ENCODE results near the gene NPAT.
"Not testable (repeated sequence)": the region's sequence is repeated elsewhere in the genome, so short reads cannot be mapped to it uniquely, and the experiment has no call there.

NPAT gene

DNA sequence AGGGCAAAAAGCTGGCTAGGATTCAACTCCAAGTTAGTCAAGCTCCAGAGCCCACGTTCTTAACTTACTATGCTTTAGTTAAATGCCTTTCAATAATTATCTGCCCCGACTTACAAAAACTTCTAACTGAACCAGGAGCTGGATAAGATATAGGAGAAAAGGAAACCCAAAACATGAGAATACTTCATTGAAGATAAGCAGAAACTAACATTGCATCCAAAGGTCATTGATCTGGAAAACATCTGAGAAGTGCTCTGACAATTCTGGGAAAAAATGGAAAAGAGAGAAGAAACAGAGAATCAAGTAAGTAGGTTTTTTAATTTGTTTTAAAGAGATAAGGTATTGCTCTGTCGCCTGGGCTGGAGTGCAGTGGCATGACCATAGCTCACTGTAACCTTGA lies 73.9 kb downstream of the NPAT start:
- no peak for DNase-seq

DNA sequence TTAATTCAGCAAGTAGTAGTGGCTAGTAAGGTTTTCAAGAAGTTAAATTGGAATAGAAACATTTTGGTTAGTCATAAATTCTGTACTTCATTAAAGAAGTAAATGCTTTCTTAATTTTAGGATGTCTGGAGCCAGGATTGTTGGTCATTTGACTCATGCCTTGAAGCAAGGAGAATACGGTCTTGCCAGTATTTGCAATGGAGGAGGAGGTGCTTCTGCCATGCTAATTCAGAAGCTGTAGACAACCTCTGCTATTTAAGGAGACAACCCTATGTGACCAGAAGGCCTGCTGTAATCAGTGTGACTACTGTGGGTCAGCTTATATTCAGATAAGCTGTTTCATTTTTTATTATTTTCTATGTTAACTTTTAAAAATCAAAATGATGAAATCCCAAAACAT lies 75.3 kb downstream of the NPAT start:
- DNase-seq, result no peak

DNA sequence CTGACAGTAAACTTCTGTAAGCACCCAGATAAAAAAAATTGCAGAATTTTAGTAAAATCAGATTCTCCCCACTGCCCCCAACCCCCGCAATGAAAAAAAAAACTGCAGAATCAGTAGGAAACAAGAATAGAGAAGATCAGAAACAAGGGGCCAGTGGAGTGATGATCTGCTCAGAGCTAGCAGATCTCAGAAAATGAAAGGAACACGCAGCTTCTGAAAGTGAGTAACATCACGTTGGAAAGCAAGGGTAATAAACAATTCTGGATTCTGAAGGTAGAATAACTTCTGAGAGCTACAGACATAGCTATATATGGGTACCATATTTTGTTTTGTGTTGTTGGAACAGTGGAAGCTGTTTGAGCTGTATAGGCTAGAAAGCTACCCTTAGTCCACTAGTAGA lies 77.8 kb downstream of the NPAT start:
- no peak for DNase-seq

DNA sequence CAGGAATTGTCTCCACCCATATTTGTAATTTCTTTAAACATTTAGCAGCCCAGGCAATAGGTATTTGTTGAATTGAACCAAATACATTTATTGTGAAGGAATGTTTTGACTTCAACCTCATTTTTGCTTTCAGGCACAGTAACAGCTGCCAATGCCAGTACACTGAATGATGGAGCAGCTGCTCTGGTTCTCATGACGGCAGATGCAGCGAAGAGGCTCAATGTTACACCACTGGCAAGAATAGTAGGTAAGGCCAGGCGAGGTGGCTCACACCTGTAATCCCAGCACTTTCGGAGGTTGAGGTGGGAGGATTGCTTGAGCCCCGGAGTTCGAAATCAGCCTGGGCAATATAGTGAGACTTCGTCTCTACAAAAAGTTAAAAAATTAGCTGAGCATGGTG lies 80.1 kb downstream of the NPAT start:
- no peak for DNase-seq

DNA sequence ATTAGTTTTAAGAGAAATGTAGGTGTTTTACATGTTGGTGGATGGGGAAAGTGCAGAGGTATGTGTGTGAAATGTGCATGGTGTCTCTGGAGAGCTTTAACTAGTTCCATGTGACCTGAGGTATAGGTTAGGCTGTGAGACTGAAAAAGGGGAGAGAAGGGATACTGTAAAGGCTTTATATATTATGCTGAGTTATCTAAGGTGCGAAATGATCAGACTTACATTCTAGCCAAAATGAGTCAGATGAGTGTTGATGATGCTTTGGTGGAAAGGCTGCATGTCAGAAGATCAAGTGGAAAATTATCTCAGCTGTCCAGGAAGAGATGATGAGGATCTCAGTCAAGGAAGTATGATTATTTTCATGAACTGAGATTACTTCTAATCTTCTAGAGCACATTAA lies 85.2 kb downstream of the NPAT start:
- no peak for DNase-seq

DNA sequence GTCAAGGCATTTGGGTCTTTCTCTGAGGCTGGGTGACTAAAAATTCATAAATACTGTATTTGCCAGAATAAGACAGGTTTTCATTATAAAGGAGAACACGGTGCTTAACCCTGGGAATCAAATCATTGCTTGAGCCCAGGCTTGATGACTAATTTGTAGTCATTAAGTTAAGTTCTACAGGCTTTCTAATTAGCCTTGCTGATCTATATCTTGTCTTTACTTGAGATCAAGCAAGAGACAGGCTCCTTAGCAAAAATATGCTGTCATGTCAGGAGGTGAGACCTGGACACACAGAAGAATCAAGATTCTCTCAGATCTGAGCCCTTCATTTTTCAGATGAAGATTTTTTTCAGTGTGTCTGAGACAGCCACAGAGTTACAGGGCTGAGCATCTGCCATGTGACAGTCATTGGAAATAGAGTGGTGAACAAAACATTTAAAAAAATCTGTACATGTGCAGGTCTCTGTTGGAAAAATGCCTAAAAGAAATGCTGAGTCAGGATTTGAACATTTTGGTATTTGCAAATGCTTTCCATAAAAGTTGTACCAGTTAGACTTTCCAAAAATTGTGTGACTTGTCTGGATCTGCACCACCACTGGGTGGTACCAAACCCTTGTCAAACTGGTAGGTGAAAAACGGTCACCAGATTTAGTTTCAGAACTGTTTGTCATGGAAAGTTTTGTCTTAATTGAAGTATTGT lies 86.4 kb downstream of the NPAT start:
- no peak for DNase-seq

DNA sequence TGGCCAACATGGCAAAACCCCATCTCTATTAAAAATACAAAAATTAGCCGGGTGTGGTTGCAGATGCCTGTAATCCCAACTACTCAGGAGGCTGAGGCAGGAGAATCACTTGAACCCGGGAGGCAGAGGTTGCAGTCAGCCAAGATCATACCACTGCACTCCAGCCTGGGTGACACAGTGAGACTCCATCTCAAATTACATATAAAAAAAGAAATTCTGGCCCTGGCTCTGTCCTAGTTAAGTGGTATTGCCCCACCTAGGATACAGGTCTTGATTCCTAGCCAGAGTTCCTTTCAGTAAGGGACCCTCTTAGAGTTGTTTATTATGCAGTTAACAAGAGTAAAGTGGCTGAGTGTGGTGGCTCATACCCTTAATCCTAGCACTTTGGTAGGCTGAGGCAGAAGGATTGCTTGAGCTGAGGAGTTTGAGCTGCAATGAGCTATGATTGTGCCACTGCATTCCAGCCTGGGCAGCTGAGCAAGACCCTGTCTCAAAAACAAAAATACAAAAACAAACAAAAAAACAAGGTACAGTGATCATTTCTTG lies 89.4 kb downstream of the NPAT start:
- not testable (repeated sequence) for DNase-seq

DNA sequence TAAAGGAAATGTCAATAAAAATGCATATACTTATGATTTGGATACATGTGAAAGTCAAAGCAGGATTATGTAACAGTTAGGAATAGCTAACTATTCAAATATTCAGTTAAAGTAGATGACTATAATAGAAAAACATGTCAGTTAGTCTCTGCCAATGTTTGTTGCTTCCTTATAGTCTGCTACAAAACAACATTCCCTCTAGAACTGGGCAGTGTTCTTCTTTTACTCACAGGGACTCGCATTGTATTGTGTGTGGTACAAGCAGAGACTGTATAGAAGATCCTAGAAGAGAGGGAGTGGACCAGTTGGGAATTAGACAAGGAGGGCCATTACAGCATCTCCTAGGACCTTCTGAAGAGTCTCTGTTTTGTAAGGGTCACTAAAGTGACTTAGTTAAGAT lies 90.4 kb downstream of the NPAT start:
- no peak for DNase-seq

DNA sequence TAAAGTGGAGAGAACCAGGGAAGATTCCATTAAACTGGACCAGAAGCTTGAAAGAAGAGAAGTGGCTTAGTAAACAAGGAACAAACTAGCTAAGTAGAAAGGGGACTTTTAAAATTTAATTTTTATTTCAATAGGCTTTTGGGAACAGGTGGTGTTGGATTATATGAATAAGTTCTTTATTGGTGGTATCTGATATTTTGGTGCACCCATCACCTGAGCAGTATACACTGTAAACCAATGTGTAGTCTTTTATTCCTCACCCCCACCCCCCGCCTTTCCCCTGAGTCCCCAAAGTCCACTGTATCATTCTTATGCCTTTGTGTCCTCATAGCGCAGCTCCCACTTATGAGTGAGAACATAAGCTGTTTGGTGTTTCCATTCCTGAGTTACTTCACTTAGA lies 93.7 kb downstream of the NPAT start:
- no peak for DNase-seq

DNA sequence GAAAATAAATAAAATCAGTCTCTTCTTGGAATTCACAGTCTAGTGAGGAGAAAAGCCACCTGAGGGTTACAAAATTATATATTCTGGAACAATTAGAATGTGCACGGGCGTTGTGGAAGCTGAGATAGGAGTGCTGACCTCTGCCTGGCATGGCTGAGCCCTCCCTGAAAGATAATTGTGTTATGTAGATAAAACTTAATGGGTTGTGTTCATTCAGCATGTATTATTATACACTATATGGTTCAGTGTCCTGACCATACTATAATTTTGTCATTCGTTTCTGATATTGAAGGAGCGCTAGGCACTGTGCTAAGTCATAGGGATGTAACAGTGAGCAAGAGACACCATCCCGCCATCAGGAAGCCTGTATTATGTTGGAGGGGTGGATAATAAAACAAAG lies 97.3 kb downstream of the NPAT start:
- DNase-seq, result no peak

DNA sequence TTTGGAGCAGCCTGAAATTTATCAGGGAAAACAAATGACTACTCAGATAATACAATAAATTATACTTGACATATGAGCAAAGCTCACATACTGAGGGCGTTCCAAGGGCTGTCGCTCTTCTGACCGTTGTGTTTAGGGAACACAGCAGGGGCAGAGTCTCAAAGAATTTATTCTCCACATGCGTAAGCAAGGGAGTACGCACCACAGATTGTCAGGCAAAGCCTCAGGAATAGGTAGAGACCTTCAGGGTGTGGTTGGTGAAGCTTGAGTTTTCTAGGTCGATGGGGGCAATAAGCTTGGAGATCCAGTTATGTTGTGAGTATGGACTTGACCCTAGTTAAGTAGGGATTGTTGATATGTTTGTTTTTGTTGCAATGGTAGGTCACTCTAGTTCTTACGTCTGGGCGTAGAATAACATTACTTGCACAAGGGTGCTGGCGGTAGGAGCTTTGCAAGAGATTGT lies 100.2 kb downstream of the NPAT start:
- DNase-seq, result no peak

DNA sequence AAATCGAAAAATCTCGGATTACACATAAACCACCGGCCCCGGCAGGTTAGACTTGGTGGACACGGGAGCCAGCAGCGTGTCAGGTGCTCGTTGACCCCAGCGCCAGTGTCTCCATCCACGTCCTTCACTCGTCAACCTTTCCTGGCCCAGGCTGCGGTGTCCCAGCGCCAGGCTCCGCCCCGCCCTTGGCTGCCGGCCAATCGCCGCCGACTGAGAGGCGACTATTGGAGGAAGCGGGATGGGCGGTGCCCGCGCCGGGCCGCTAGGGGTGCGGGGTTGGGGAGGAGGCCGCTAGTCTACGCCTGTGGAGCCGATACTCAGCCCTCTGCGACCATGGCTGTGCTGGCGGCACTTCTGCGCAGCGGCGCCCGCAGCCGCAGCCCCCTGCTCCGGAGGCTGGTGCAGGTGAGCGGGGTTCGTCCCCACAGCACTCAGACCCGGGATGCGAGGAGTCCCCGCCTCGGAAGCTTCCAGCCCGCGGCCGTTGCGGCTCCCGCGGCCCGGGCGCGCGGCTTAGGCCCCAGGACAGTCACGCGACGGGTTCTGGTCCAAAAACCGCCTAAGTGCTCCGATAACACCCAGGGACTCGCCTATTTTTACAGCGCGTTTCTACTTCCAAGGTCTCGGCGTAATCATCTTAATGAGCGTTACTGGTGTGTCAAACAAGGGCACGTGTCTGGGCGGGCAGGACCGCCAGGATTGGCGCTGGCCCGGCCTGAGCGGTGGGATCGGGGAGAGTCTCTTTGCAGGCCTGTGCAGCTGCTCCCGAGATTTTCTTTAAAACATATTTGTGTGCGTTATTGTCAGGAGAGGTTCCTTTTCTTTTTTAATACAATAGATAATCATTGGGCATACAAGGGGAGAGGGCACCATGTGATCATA lies 100.9 kb downstream of the NPAT start, which contains the start of gene ACAT1:
Gene ACAT1 (plus strand): TSS at position 294 of the 882 bp plus-strand sequence. CDS start 40 bp downstream, at position 334.
- DNase-seq, result peak; percentile 98

DNA sequence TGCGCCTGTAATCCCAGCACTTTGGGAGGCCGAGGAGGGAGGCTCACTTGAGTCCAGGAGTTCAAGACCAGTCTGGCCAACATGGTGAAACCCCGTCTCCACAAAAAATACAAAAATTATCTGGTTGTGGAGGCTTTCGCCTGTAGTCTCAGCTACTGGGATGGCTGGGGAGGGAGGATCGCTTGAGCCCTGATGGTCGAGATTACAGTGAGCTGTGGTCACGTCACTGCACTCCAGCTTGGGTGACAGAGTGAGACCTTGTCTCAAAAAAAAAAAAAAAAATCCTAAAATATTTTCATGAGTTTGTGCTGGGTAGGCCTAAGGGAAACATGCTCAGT lies 101.5 kb downstream of the NPAT start:
- DNase-seq, result not testable (repeated sequence)

DNA sequence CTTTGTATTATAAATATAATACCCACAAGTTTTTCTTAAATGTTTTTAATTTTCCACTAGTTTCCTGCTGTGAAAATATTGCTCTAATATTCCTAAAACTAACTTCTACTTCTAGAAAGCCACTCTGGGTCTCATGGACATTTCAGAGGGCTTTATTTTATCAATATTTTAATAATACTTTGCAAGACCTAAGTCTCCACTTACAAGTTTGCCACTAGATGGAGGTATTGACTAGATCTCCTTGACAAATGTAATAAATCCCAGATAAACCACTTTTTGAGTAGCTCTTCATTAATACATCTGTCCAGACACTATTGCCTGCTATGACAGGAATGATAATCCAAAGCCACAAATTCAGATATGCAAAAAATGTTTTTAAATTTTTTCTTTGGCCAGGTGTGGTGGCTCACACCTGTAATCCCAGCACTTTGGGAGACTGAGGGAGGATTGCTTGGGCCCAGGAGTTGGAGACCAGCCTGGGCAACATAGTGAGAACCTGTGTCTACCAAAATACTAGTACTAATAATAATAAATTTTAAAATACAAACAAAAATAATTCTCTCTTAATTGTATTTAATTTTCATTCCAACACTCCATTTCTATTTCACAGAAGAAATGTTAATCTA lies 104.6 kb downstream of the NPAT start:
- no peak for DNase-seq

DNA sequence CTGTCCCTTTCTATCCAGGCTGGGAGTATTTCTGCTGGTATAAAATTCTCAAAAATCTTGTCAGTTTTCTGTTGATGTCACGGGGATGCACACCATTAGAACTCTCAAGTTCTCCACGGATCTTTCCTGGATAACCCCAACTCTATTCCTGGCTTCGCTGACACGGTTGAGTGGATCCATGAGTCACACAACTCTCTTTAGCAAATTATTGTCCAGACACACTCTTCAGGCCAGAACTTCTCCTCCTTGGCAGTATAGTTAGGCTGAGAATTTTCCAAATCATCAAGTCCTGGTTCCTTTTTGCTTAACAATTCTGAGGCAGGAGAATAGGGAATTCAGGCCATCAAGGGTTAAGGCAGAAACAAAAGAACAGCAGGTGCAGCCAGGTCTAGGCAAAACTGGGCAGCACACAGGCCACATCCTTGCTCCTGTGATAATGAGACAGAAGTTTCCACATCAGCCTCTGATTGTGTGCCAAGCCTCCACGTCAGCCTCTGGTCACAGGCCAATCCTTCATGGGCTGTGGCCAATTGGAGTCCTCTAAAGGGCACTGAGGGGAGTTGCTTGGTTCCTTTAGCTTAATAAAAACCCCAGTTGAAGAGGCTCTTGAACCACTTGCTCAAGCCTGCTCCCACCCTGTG lies 106.8 kb downstream of the NPAT start:
- DNase-seq, result no peak

DNA sequence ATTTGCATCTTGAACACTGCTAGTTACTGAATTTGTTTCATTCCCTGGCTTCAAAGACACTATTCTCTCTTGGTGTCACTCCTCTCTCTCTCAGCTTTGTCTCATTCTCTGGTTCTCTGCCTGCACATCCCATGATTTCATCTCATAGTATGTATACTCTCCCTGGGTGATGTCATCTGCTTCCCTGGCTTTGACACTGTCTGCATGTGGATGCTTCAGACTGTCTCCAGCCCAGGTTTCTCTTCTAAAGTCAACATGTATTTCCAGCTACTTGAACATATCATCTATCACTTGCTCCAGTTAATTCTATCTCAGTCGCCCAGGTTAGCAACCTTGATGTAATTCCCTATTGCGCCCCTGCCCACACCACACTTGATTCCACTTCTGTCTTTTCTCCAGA lies 110.4 kb downstream of the NPAT start:
- no peak for DNase-seq

DNA sequence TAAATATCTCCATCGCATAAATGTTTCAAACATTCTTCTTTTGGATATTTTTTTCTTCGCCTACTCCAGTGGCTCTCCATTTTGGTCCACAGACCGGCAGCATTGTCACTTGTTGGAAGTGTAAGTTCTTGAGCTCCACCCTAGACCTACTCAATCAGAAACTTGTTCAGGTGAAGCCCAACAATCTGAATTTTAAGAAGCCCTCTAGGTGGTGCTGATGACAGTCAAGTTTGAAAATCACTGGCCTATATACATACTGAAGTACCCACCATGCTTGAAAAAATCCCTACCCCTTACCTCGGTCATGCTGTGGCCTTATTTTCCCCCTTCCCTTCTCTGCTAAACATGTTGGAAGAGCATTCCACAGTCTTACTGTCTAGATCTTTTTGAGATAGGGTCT lies 111.3 kb downstream of the NPAT start:
- no peak for DNase-seq

Measured in activated T-cell treated with anti-CD3 and anti-CD28 coated beads, Interleukin-2, amount 50 U/mL, for 48 hours (primary cell).